Aortic smooth muscle cell (primary cell): ENCODE data around the gene KPNA3. TPM values are rescaled to one million over a fixed set of nuclear protein-coding genes. Genes with fewer than 3 reads are reported as not detected.

Source experiments
- total RNA-seq: library from RNA; depleted of rRNA; stranded (reverse); fragments of >200 nt; gene quantifications from 2 replicates; pipeline ENCODE4 v1.2.3, GENCODE V29; 2014

KPNA3 gene
- total RNA-seq, result 23.0 and 28.8 TPM in 2 replicates

DNA sequence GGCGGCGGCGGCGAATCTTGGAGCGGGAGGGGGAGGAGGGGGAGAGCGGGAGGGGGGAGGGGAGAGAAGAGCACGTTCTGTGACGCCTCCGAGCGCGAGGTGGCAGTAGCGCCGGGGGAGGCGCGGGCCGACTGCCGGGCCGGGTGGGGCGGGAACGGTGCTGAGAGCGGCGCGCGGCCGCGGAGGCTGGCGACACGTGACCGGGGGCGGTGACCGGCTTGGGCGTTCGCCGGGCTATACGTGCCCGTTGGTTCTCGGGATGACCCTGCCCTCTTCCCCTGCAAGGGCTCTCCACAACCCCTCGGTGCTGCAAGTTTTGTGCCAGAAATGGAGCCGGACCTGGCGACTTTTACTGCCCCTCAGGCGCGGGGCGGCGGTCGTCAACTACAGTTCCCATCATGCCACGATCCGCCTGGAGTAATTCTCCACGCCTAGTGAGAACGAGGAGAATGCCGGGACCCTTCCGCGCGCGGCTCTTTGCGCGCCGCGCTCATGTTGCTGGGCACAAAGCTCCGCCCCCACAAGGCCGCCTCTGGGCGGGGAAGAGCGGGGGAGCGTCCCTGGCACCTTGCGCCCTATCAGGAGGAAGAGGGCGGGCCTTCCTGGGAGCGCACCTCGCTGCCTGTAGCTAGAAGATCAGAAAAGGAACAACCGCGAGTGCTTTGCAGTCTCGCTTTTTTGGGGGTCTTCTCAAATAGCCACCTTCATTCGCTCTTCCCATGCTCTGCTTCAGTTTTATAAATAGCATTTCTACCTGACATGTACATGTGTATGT, at the start of gene KPNA3:
Gene KPNA3 (minus strand): TSS at position 133 of the 775 bp plus-strand sequence. CDS start 176 bp downstream, outside the sequence.

GRCh38 chr13:49690995-49691784, 101.3 kb downstream of the KPNA3 start, which contains the start of gene EBPL:
Gene EBPL, minus strand, starts transcription at chr13:49691486. Its CDS starts 62 bp downstream, at chr13:49691424.

Other genes starting within 250 kb of the KPNA3 start
- gene RCBTB1, start 207.1 kb downstream of the KPNA3 start, total RNA-seq, result 16.8 and 18.3 TPM in 2 replicates
- gene ARL11, start 164.2 kb downstream of the KPNA3 start, total RNA-seq, result not detected in 2 replicates
- 39.2 and 50.5 TPM in 2 replicates for gene EBPL, start 101.2 kb downstream of the KPNA3 start, total RNA-seq
- gene SPRYD7, start 143.7 kb upstream of the KPNA3 start, total RNA-seq, result 5.2 TPM in 2 replicates
- gene TRIM13, start 204.4 kb upstream of the KPNA3 start, total RNA-seq, result 16.2 and 18.3 TPM in 2 replicates
- gene KCNRG, start 222.8 kb upstream of the KPNA3 start, total RNA-seq, result 5.0 and 5.9 TPM in 2 replicates